Naive thymus-derived CD4-positive, alpha-beta T cell (primary cell): ENCODE measurements around the gene PHACTR1. TPM values are rescaled to one million over a fixed set of nuclear protein-coding genes. Genes with fewer than 3 reads are reported as not detected.

Source experiments
- ATAC-seq: fragments of 150-1000 bp; cut with Tn5 transposase; 2 replicates; pipeline ENCODE4 v1.10.0; 2021; ENCODE audit warnings: mild to moderate bottlenecking, moderate library complexity
- CTCF ChIA-PET: fragments of 350-600 bp; sonication (Branson Sonifier 250); formaldehyde crosslinking; loops from one replicate; lab custom pipeline; 2021; ENCODE audit warnings: antibody characterized with exemption; lab: Charles Lee
- POLR2A ChIA-PET: fragments of 350-600 bp; sonication (Branson Sonifier 250); formaldehyde crosslinking; loops from one replicate; lab custom pipeline; 2021; ENCODE audit warnings: antibody characterized with exemption, inconsistent platforms; lab: Charles Lee
- DNase-seq, 9 donors: peaks; one replicate each; pipeline versions ENCODE4 v3.0.0 to v3.0.0-alpha.2; 2020 to 2022; ENCODE audit warnings: mixed read lengths in 1 of 9
- H3K27ac ChIP-seq: one replicate; pipeline ENCODE4 v1.7.0; 2013; ENCODE audit warnings: mild to moderate bottlenecking, low read depth, low read length, moderate library complexity
- H3K27me3 ChIP-seq, 2 donors: one replicate each; pipeline ENCODE4 v1.7.0; 2013; ENCODE audit warnings: low read length in 2 of 2, mild to moderate bottlenecking in 2 of 2, moderate library complexity in 2 of 2; ENCODE audit not compliant: control insufficient read depth in 2 of 2, insufficient read depth in 2 of 2
- H3K36me3 ChIP-seq, 3 experiments: 1 replicate in 2 of 3; 2 replicates in 1 of 3; pipeline ENCODE4 v1.7.0; 2013; ENCODE audit warnings: low read length in 3 of 3, mild to moderate bottlenecking in 3 of 3, moderate library complexity in 1 of 3; ENCODE audit not compliant: insufficient read depth in 3 of 3, control insufficient read depth in 2 of 3
- H3K4me1 ChIP-seq, 2 donors: one replicate each; pipeline ENCODE4 v1.7.0; 2013; ENCODE audit warnings: low read length in 2 of 2, mild to moderate bottlenecking in 2 of 2, moderate library complexity in 1 of 2; ENCODE audit not compliant: control insufficient read depth in 2 of 2, insufficient read depth in 2 of 2
- H3K4me3 ChIP-seq: 2 replicates; pipeline ENCODE4 v1.7.0; 2013; ENCODE audit warnings: mild to moderate bottlenecking, low read length
- H3K9me3 ChIP-seq, 3 experiments: 1 replicate in 2 of 3; 2 replicates in 1 of 3; pipeline ENCODE4 v1.7.0; 2013; ENCODE audit warnings: low read length in 3 of 3; ENCODE audit not compliant: control insufficient read depth in 2 of 3
- H3K27ac Mint-ChIP-seq, 9 donors: one replicate each; pipeline ENCODE4 v1.8.0; 2020 to 2022; ENCODE audit warnings: mixed read lengths in 9 of 9, mild to moderate bottlenecking in 8 of 9, moderate library complexity in 5 of 9, inconsistent platforms in 2 of 9
- H3K27me3 Mint-ChIP-seq, 5 donors: one replicate each; pipeline ENCODE4 v1.8.0; 2021 to 2022; ENCODE audit warnings: mixed read lengths in 5 of 5, mild to moderate bottlenecking in 1 of 5
- H3K36me3 Mint-ChIP-seq, 5 donors: one replicate each; pipeline ENCODE4 v1.8.0; 2020 to 2022; ENCODE audit warnings: mixed read lengths in 5 of 5, mild to moderate bottlenecking in 3 of 5, inconsistent platforms in 1 of 5
- H3K4me1 Mint-ChIP-seq, 7 donors: one replicate each; pipeline ENCODE4 v1.8.0; 2020 to 2022; ENCODE audit warnings: mixed read lengths in 7 of 7, mild to moderate bottlenecking in 3 of 7, inconsistent platforms in 1 of 7
- H3K4me3 Mint-ChIP-seq, 10 donors: one replicate each; pipeline ENCODE4 v1.8.0; 2020 to 2022; ENCODE audit warnings: mild to moderate bottlenecking in 10 of 10, mixed read lengths in 10 of 10, moderate library complexity in 6 of 10, inconsistent platforms in 2 of 10
- H3K9me3 Mint-ChIP-seq, 11 donors: one replicate each; pipeline ENCODE4 v1.8.0; 2020 to 2022; ENCODE audit warnings: mixed read lengths in 11 of 11, mild to moderate bottlenecking in 4 of 11, inconsistent platforms in 1 of 11, moderate library complexity in 1 of 11
- intact Hi-C, 2 donors: fragments of 100-400 bp; cut with micrococcal nuclease; formaldehyde crosslinking; loops; one replicate each; pipeline ENCODE4 v1.15.1; 2023
- polyA plus RNA-seq, 2 donors: library from polyadenylated mRNA; unstranded; fragments of 300-500 nt; fragmentation: Illumina TruSeq; gene quantifications; one replicate each; pipeline ENCODE4 v1.2.3, GENCODE V29; 2021
- total RNA-seq, 6 experiments: library from RNA in 5 of 6; stranded (reverse) in 5 of 6; gene quantifications; 1 replicate in 5 of 6; 2 replicates in 1 of 6; pipeline ENCODE4 v1.2.3 and lab custom pipeline; 2021 to 2026

Gene PHACTR1
- total and polyA plus RNA-seq, 7 experiments from 2014 or later = 0.18 to 43.1 (median 0.62) TPM

DNA sequence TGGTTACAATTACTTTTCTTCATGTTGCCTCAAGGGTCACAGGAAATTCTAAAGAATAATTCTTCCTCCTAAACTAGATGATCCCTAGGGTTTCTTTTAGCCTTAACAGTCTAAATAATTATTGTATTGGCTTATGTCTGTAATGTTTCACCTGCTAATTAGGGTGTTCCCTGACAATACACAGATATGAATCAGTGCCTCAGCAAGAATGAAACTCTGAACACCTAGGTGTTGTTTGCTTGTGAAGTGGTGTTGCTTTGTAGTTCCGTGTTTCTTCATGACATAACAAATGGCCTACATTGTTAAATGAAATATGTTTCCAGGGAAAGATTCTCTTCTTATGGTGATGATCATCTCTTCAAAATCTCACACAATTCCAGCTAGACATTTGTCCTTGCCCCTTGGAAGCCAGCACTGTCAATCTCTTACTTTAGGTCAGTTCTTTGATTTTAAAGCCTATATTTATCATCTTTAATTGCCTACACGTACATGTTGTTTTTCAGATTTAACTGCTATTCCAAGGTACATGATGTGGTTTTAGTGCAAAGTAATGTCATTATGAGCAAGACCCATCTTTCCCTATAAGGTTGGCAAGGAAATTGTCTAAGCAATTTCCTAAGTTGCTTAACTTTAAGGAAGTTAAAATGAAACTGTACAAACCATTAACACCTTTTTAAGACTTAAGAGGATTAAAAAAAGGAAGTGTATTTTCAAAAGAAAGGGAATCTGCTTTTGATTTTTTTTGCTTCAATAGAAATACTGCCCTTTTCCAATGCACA is 499.9 kb downstream of the PHACTR1 start:
- intact Hi-C loops = no loop called here
- Histone ChIP-seq H3K36me3 (no peaks in the 10 kb centered on the region), H3K27me3 (no peaks in the 10 kb centered on the region), H3K27ac (no peak overlapping the region), H3K9me3 (no peaks in the 10 kb centered on the region), H3K4me1 (no peaks in the 10 kb centered on the region), H3K4me3 (no peak overlapping the region)
- Mint-ChIP-seq H3K36me3 (no peaks in the 10 kb centered on the region), H3K4me1 (peaks cover 0 to 17% (median 10%) of the 10 kb centered on the region in 7 donors), H3K9me3 (peaks cover 0 to 4% (median 0%) of the 10 kb centered on the region in 11 donors), H3K27me3 (peaks cover 0 to 29% (median 8%) of the 10 kb centered on the region in 5 donors), H3K4me3 (no peak overlapping the region), H3K27ac (no peak overlapping the region)
- ATAC-seq (no peak), DNase-seq (no peak)
- ChIA-PET POLR2A (no interaction called here), CTCF (no interaction called here)

DNA sequence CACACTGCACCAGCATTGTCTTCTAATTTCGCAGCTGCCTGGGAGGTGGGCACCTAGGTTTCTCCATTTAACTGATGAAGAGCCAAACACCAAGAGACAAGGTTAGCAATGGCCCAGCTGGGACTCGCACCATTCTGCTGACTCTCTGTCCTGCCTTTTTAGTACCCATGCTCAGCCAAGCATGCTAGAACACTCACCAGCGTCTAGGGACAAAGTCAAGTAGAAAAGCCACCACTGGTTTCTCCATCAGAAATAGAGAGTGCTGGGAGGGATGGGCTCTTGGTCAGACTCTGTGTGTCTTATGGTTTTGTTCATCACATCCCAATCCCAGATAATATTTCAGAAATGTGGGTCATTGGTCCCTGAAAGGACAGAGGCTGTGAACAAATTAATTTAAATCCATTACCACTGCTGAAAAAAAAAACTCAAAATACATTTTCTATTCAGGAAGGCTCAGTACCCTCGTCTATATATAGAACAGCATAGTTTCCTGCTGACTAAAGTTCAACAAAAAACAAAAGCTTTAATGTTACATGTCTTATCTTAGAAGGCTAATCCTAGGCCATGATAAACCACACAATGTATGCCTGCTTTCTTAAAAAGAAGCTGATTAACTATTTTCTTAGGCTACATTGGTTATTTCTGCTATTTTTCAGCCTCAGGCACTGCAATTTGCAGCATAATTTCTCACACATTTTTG is 500.8 kb downstream of the PHACTR1 start:
- DNase-seq (no peak), ATAC-seq (no peak)
- H3K36me3 Mint-ChIP-seq = no peaks in the 10 kb centered on the region
- ChIA-PET POLR2A (interaction anchor here (0.7 kb wide), 1 partner anchor 715 kb away, joined by 3 read pairs; no protein-coding TSS in a partner anchor), CTCF (no interaction called here)
- Histone ChIP-seq H3K27me3 (no peaks in the 10 kb centered on the region), H3K36me3 (no peaks in the 10 kb centered on the region), H3K27ac (no peak overlapping the region), H3K9me3 (no peaks in the 10 kb centered on the region), H3K4me1 (no peaks in the 10 kb centered on the region), H3K4me3 (no peak overlapping the region)
- no peak overlapping the region for H3K4me3 Mint-ChIP-seq
- H3K9me3 Mint-ChIP-seq = peaks cover 0 to 2% (median 0%) of the 10 kb centered on the region in 11 donors
- peaks cover 0 to 23% (median 0%) of the 10 kb centered on the region in 5 donors for H3K27me3 Mint-ChIP-seq
- H3K4me1 Mint-ChIP-seq = peaks cover 0 to 17% (median 10%) of the 10 kb centered on the region in 7 donors
- intact Hi-C loops = no loop called here
- no peak overlapping the region for H3K27ac Mint-ChIP-seq

DNA sequence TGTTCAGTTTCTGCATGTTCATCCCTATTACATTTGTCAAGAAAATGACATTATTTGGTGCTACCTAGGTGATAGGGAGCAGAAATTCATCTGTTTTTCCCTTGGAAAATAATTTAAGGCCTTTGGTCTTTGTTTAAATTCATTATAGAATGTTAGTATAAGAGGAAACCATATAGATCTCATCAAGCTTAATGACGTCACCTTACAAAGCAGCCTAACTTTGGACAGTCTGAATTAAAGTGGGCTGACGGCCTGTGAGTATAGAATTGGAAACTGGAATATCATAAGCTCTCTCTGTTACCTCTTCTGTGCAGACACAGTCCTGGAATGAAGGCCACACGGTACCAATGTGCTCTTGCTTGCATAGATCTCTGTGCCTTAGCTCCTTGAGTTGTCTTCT is 503.7 kb downstream of the PHACTR1 start:
- CTCF ChIA-PET = no interaction called here
- Histone ChIP-seq H3K4me3 (no peak overlapping the region), H3K4me1 (no peaks in the 10 kb centered on the region), H3K36me3 (no peaks in the 10 kb centered on the region), H3K27me3 (no peaks in the 10 kb centered on the region), H3K9me3 (no peaks in the 10 kb centered on the region), H3K27ac (no peak overlapping the region)
- no peak for ATAC-seq
- H3K9me3 Mint-ChIP-seq = peaks cover 0 to 2% (median 0%) of the 10 kb centered on the region in 11 donors
- intact Hi-C loops = no loop called here
- peaks cover 0 to 15% (median 0%) of the 10 kb centered on the region in 5 donors for H3K27me3 Mint-ChIP-seq
- POLR2A ChIA-PET = no interaction called here
- H3K4me1 Mint-ChIP-seq = peaks cover 0 to 17% (median 10%) of the 10 kb centered on the region in 7 donors
- H3K4me3 Mint-ChIP-seq = no peak overlapping the region
- no peak for DNase-seq
- H3K36me3 Mint-ChIP-seq = no peaks in the 10 kb centered on the region
- no peak overlapping the region for H3K27ac Mint-ChIP-seq

DNA sequence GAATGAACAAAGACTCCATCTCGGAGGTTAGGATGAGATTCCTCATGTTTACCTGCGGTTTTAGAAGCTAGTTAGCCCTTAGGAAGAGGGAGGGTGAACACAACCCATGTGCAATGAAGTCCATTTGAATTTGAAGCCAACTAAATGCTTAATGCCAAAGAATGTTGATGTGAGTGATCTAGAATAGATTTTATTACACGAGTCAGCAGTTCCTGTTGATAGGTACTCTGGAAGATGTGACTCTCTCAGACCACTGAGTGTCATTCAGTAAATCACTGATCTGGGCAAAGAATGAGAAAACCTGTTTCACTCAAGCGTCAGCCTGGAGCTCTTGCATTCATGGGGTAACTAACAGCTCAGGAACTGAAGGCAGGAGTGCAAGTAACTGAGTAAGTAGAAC is 505.5 kb downstream of the PHACTR1 start:
- POLR2A ChIA-PET = no interaction called here
- Mint-ChIP-seq H3K27ac (no peak overlapping the region), H3K36me3 (no peaks in the 10 kb centered on the region), H3K4me3 (no peak overlapping the region), H3K9me3 (peaks cover 0 to 2% (median 0%) of the 10 kb centered on the region in 11 donors), H3K27me3 (peaks cover 0 to 16% (median 0%) of the 10 kb centered on the region in 5 donors), H3K4me1 (peaks cover 0 to 11% (median 5%) of the 10 kb centered on the region in 7 donors)
- intact Hi-C loops = no loop called here
- CTCF ChIA-PET = interaction anchor here (0.6 kb wide), 1 partner anchor 126 kb away, joined by 4 read pairs; no protein-coding TSS in a partner anchor
- Histone ChIP-seq H3K27me3 (no peaks in the 10 kb centered on the region), H3K27ac (no peak overlapping the region), H3K4me1 (no peaks in the 10 kb centered on the region), H3K9me3 (no peaks in the 10 kb centered on the region), H3K36me3 (no peaks in the 10 kb centered on the region), H3K4me3 (no peak overlapping the region)
- DNase-seq (no peak), ATAC-seq (no peak)

DNA sequence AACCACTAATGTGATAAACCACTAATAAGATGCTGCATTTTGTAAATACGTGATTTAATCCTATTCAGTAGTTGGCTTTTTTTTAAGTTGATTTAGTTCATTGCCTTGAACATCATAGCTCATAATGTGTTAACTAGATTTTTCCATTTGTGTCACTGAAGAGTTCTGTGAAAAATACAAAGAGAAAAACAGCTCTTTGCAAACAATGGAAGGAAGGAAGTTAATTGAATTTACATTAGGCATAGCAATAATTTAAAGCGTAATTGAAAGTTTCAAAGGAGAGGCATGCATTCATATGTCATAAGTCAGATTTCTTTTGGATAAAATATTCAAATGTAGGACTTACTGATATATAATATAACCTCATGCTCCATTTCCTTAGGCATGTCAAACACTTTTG is 509.5 kb downstream of the PHACTR1 start:
- H3K36me3 Mint-ChIP-seq = peaks cover 0 to 2% (median 0%) of the 10 kb centered on the region in 5 donors

DNA sequence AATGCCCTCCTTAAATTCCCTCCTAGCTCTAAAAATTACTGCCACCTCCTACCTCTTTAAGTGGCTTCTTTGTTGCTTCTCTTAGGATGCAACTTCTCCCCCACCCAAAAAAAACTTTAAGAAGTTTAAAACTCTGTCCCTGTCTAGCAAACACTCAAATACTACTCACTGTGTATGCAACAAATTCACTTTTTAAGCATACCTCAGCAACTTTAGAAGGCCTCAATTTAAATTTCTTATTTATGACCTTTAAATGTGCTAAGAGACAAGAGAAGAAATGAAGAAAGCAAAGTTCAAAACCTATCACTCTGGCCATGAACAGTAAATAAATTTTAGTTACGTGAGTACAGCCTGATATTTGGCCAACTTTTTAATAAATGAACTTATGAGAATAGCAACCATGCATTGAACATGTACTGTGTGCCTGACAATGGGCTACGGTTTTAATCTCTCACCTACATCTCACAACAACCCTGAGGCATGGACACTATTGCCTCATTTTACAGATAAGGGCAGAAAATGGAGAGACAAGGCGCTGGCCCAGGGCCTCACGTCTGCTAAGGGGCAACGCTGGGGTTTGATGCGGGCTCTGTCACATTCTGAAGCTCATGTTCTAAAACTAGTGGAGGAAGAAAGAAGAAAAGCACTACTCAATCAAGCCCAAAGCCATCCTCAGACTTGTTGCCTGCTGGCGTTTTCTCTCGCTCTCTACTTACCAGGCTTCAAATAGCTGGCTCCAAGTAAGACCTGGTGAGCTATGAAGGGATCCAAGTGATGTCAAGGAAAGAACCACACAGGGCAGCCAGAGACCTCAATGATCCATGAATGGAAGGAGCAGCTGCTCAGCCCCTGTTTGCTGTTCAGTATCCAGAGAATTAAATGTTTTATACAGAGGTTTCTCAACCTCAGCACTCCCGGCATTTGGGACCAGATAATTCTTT is 512.0 kb downstream of the PHACTR1 start:
- no peak overlapping the region for H3K4me3 Mint-ChIP-seq
- H3K9me3 Mint-ChIP-seq = peaks cover 0 to 2% (median 0%) of the 10 kb centered on the region in 11 donors
- H3K4me1 Mint-ChIP-seq = peaks cover 8 to 21% (median 11%) of the 10 kb centered on the region in 7 donors
- no peaks in the 10 kb centered on the region for H3K9me3 ChIP-seq
- intact Hi-C loops = no loop called here
- CTCF ChIA-PET = interaction anchor here (0.5 kb wide), 1 partner anchor 23 kb away, joined by 4 read pairs; no protein-coding TSS in a partner anchor
- peaks cover 0 to 2% (median 0%) of the 10 kb centered on the region in 5 donors for H3K36me3 Mint-ChIP-seq
- DNase-seq (no peak), ATAC-seq (no peak)
- H3K4me1 ChIP-seq = peaks cover 12 to 21% of the 10 kb centered on the region in 2 donors
- H3K27ac Mint-ChIP-seq = no peak overlapping the region
- peaks cover 0 to 14% (median 0%) of the 10 kb centered on the region in 5 donors for H3K27me3 Mint-ChIP-seq
- POLR2A ChIA-PET = no interaction called here
- no peaks in the 10 kb centered on the region for H3K36me3 ChIP-seq
- no peaks in the 10 kb centered on the region for H3K27me3 ChIP-seq
- H3K4me3 ChIP-seq = no peak overlapping the region
- H3K27ac ChIP-seq = no peak overlapping the region

More for the DNA sequence above, 509.5 kb downstream of the PHACTR1 start:
- peaks cover 12 to 21% of the 10 kb centered on the region in 2 donors for H3K4me1 ChIP-seq
- DNase-seq (no peak), ATAC-seq (no peak)
- H3K36me3 ChIP-seq = no peaks in the 10 kb centered on the region
- Mint-ChIP-seq H3K4me3 (no peak overlapping the region), H3K27me3 (peaks cover 0 to 9% (median 0%) of the 10 kb centered on the region in 5 donors), H3K9me3 (peaks cover 0 to 2% (median 0%) of the 10 kb centered on the region in 11 donors), H3K27ac (no peak overlapping the region), H3K4me1 (peaks cover 8 to 21% (median 11%) of the 10 kb centered on the region in 7 donors)
- H3K4me3 ChIP-seq = no peak overlapping the region
- no peaks in the 10 kb centered on the region for H3K27me3 ChIP-seq
- no peak overlapping the region for H3K27ac ChIP-seq
- POLR2A ChIA-PET = no interaction called here
- H3K9me3 ChIP-seq = no peaks in the 10 kb centered on the region
- intact Hi-C loops = no loop called here
- CTCF ChIA-PET = no interaction called here
